OCI-M1 (cell line): ENCODE measurements around the gene RNASE4.
"Not testable (repeated sequence)": the region's sequence is repeated elsewhere in the genome, so short reads cannot be mapped to it uniquely, and the experiment has no call there.

ENCODE experiments used
- DNase-seq: peaks from one replicate; lab custom pipeline; 2025; lab: John Stamatoyannopoulos, UW

Gene RNASE4

GRCh38 chr14:20698934-20699333, 14.6 kb downstream of the RNASE4 start:
- DNase-seq, result no peak

GRCh38 chr14:20699931-20700330, 15.6 kb downstream of the RNASE4 start:
- no peak for DNase-seq

- not testable (repeated sequence) for DNase-seq
Observed at GRCh38 chr14:20700965-20701364, 16.6 kb downstream of the RNASE4 start.

GRCh38 chr14:20706657-20707355, 22.4 kb downstream of the RNASE4 start:
- no peak for DNase-seq

- no peak for DNase-seq
Observed at GRCh38 chr14:20707622-20708021, 23.3 kb downstream of the RNASE4 start.

- no peak for DNase-seq
Observed at GRCh38 chr14:20711261-20711660, 26.9 kb downstream of the RNASE4 start.

GRCh38 chr14:20711685-20712084, 27.3 kb downstream of the RNASE4 start:
- peak; percentile 73 for DNase-seq

GRCh38 chr14:20712904-20713303, 28.5 kb downstream of the RNASE4 start:
- DNase-seq, result no peak

GRCh38 chr14:20714593-20715250, 30.4 kb downstream of the RNASE4 start:
- no peak for DNase-seq

GRCh38 chr14:20719777-20720176, 35.4 kb downstream of the RNASE4 start:
- DNase-seq, result peak; percentile 9

GRCh38 chr14:20720741-20721140, 36.4 kb downstream of the RNASE4 start:
- no peak for DNase-seq

- no peak for DNase-seq
Observed at GRCh38 chr14:20722016-20722415, 37.7 kb downstream of the RNASE4 start.

GRCh38 chr14:20723488-20723887, 39.1 kb downstream of the RNASE4 start:
- DNase-seq, result no peak

GRCh38 chr14:20726121-20726520, 41.8 kb downstream of the RNASE4 start:
- not testable (repeated sequence) for DNase-seq

GRCh38 chr14:20726531-20726930, 42.2 kb downstream of the RNASE4 start:
- DNase-seq, result no peak

GRCh38 chr14:20730891-20731290, 46.5 kb downstream of the RNASE4 start:
- no peak for DNase-seq

- DNase-seq, result no peak
Observed at GRCh38 chr14:20732477-20732876, 48.1 kb downstream of the RNASE4 start.

- no peak for DNase-seq
Observed at GRCh38 chr14:20732979-20733635, 48.7 kb downstream of the RNASE4 start.

GRCh38 chr14:20733684-20734429, 49.5 kb downstream of the RNASE4 start:
- DNase-seq, result no peak

- DNase-seq, result no peak
Observed at GRCh38 chr14:20734430-20734806, 50.1 kb downstream of the RNASE4 start.

- not testable (repeated sequence) for DNase-seq
Observed at GRCh38 chr14:20738292-20738691, 53.9 kb downstream of the RNASE4 start.

- DNase-seq, result no peak
Observed at GRCh38 chr14:20742132-20742531, 57.8 kb downstream of the RNASE4 start.

- no peak for DNase-seq
Observed at GRCh38 chr14:20743556-20743955, 59.2 kb downstream of the RNASE4 start.
